Measurements from ENCODE around the gene TMEM131L.

GRCh38 chr4:153655928-153656327 lies 189.8 kb downstream of the TMEM131L start:
- TF ChIP-seq ZC3H11A (IDR thresholded peaks at IDR 0.05) (no peak), CTCF (IDR thresholded peaks at IDR 0.05) (no peak), POLR2A (IDR thresholded peaks at IDR 0.05; ENCODE audit: low read length) (no peak), ZSCAN20 (CRISPR knock-in tag; IDR thresholded peaks at IDR 0.05) (no peak), PBX3 (IDR thresholded peaks at IDR 0.05) (no peak), CBX2 (IDR thresholded peaks at IDR 0.05; ENCODE audit: borderline replicate concordance, low read depth) (no peak), POLR2AphosphoS2 (conservative IDR thresholded peaks at IDR 0.05; ENCODE audit: low read length) (no peak), HOXB5 (CRISPR knock-in tag; IDR thresholded peaks at IDR 0.05) (no peak), MYC (IDR thresholded peaks at IDR 0.05; ENCODE audit: borderline replicate concordance, low read length) (no peak)

Measured in A549 (cell line).